Measurements from ENCODE around the gene NEBL.

- no peak for TF ChIP-seq CTCF (IDR thresholded peaks at IDR 0.05)
- no peak for TF ChIP-seq POLR2A (IDR thresholded peaks at IDR 0.05)
These were observed 22.9 kb upstream of the NEBL start for GRCh38 chr10:20920061-20920460.
